GM19035 (cell line): Measurements from ENCODE around the gene CFAP68.
"Not testable (repeated sequence)": the region's sequence is repeated elsewhere in the genome, so short reads cannot be mapped to it uniquely, and the experiment has no call there.

Experiments used
- ATAC-seq: cut with Tn5 transposase; IDR thresholded peaks from one replicate; pipeline ENCODE4 v1.9.1; 2021; ENCODE audit not compliant: unreplicated experiment

Gene CFAP68

GRCh38 chr11:111870522-111870885 lies 8.8 kb upstream of the CFAP68 start:
- peak; percentile 3 for ATAC-seq

DNA sequence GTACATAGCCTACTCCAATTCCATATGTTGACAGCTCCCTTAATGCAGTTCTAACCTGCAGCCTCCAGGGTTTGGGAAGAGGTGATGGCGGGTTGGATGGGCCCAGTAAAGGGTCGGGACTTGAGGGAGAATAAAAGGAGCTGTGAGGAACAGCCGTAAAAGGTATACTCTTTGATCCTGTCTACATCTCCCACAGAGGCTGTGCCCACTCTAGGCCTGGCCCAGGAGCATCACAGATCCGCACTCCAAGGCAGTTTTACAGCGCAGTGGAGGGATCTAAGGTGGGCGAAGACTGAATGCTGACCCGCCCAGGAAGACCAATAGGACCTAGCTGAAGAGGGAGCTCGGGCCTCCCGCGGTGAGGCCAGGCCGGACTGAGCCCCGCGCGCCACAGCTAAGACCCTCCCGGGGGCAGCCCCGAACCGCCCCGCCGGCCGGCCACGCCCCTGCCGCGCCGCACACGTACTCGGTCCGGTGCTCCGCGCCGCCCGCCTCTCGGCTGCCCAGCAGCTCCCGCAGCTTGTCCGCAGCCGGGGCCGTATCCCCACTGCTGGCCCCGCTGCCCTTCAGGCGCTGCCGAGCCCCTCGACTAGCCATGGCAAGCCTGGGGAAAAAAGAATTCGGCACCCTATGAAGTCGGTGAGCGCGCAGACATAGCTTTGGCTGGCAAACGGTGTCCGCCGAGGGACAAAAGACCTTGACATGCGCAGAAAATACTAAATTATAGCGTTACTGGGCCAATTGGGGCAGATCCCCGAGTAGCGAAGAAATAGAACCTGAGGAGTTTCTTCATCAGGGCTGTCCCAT lies 8.3 kb upstream of the CFAP68 start, which contains the start of gene ALG9:
ALG9 (minus strand) TSS at position 696 of the 807 bp plus-strand sequence; CDS start at position 597, 99 bp downstream.
- ATAC-seq = peak; percentile 91

GRCh38 chr11:111871693-111872161 lies 7.6 kb upstream of the CFAP68 start:
- no peak for ATAC-seq

DNA sequence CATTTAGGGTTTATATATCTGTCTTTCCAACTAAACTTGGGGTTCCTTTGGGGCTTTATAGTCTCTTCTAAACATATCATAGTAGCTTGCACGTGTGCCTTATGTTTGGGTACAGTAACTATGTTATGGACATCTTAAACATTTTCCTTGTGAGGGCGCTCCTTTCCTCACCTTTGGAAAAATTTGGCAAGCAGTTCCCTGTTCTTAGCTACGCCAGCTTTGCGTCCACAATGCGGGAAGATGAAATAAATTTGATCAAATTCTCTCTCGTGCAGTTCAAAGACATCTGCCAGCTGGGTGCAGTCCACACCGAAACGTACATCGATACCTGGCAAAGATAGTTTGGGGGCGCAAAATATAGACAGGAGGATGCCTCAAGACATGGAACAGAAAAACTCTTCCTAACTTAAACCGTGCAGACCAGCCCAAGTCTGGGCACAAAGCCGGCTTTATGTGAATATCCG lies 924 bp upstream of the CFAP68 start:
- ATAC-seq = peak; percentile 13

- ATAC-seq = no peak
Observed at GRCh38 chr11:111879637-111879960, 258 bp downstream of the CFAP68 start.

GRCh38 chr11:111882202-111882601 lies 2.9 kb downstream of the CFAP68 start:
- ATAC-seq = no peak

GRCh38 chr11:111885053-111885452 lies 5.7 kb downstream of the CFAP68 start:
- ATAC-seq = not testable (repeated sequence)

DNA sequence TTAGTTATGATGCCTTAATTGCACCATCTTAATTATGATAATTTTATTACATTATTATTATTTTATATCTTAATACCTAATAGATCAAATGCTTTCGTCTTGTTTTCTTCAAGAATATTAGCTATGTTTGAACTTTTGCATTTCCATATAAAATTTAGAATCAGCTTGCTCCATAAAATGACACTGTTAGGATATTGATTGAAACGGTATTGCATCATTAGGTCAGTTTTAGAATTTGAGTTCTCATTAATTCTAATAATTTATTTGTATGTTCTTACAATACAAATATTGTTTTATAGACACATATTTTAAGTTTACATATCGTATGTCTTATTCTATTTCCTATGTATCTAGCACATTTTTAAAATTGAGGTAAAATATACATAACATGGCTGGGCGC lies 6.7 kb downstream of the CFAP68 start:
- ATAC-seq = no peak

DNA sequence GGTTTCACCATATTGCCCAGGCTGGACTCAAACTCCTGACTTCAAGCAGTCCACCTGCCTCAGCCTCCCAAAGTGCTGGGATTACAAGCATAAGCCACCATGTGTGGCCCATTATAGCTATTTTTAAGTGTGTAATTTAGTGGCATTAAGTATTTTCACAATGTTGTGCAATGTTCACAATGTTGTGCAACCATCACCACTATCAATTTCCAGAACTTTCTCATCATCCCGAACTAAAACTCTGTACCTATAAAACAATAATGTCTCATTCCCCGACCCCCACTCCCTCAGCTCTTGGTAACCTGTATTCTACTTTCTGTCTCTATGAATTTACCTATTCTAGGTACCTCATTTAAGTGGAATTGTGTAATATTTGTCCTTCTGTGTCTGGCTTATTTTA lies 7.5 kb downstream of the CFAP68 start:
- no peak for ATAC-seq

DNA sequence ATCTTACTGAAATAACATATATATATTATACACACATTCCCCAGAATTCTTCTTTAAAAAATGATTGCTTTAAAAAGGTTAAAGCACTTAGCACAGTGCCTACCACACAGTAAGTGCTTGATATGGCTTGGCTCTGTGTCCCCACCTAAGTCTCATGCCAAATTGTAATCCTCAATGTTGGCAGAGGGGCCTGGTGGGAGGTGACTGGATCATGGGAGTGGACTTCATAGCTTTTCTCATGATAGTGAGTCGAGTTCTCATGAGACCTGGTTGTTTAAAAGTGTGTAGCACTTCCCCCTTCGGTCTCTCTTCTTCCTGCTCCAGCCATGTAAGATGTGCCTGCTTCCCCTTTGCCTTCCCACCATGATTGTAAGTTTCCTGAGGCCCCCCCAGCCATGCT lies 26.1 kb downstream of the CFAP68 start:
- no peak for ATAC-seq

DNA sequence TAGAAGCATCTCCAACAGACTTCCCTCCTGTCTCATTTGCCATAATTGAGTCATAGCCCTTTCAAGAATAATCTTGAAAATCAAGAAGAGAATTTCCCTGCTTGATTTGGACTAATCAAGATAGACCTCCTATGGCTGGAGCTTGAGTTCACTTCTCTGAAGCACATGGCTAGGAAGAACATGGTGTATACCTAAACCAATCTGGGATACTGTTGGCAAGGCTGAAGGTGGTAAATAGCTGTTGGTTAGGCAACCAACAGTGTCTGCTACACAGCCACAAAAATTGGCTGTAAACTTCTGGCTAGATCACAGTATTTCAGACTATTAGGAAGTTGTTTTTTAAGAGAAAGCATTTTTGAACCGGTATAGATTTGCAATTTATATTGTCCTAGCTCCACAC lies 27.3 kb downstream of the CFAP68 start:
- ATAC-seq = no peak

GRCh38 chr11:111908639-111909305 lies 29.4 kb downstream of the CFAP68 start:
- ATAC-seq = no peak

DNA sequence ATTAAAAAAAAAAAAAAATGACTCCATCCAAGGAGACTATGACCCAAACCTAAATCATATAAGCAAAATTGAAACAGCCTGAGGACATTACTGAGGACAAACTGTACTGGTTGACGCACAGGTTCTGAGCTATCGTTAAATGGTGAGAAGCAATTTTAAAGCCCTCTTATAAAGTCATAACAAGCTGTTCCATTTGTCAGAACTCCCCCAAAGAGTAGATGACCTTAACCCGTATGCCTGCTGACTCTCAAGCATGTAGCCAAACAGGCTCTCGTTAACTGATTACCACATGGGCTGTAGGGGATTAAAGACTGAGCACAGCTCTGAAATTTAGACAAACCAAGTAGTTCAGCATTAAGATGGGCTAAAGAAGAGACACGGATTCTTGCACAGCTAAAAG lies 30.0 kb downstream of the CFAP68 start:
- no peak for ATAC-seq

GRCh38 chr11:111910676-111911562 lies 31.6 kb downstream of the CFAP68 start:
- no peak for ATAC-seq

GRCh38 chr11:111911563-111912401 lies 32.4 kb downstream of the CFAP68 start, which contains the start of gene CRYAB:
CRYAB (minus strand) TSS chr11:111911770; CDS start chr11:111911724, 46 bp downstream.
- ATAC-seq = no peak

DNA sequence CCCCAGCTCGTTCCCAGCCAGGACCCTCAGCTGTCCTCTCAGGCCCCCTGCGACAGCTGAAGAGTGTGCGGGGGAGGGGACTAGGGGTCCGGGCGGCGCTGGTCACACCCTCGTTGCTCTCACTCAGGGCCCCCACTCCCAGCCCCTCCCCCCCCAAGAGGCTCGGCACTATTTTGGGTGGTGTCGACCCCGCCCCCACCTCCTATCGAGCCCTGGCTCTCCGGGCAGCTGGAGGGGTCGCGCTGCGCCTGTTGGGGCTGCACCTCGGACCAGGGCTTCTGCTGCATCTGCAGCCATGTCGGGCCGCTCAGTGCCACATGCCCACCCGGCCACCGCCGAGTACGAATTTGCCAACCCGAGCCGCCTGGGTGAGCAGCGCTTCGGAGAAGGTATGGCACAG lies 33.2 kb downstream of the CFAP68 start, which contains the start of gene HSPB2:
HSPB2 (plus strand) TSS at position 200 of the 400 bp plus-strand sequence; CDS start at position 296, 96 bp downstream.
- ATAC-seq = no peak

DNA sequence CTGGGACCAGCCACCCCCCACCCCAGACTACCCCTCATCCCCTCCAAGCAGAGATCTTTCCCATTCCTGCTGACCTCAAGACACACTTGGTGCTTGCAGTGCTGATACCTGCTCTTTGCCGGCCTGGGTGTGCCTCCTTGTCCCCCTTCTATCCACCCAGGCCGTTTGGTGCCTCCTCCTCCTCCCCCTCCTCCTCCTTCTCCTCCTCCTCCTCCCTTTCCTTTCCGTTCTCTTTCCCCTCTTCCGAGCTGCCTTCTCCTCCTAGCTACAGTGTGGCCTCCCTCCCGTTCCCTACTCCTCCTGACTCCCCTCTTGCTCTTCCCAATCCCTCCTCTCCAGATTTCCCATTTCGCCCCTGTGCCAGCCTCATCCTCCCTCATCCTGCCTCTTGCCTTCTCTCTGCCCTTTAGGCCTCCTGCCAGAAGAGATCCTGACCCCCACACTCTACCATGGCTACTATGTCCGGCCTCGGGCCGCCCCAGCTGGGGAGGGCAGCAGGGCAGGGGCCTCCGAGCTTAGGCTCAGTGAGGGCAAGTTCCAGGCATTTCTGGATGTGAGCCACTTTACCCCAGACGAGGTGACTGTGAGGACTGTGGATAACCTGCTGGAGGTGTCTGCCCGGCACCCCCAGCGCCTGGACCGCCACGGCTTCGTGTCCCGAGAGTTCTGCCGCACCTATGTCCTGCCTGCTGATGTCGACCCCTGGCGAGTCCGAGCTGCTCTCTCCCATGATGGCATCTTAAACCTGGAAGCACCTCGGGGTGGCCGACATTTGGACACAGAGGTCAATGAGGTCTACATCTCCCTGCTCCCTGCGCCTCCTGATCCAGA lies 33.9 kb downstream of the CFAP68 start:
- ATAC-seq = no peak

GRCh38 chr11:111913997-111914396 lies 34.7 kb downstream of the CFAP68 start:
- no peak for ATAC-seq

DNA sequence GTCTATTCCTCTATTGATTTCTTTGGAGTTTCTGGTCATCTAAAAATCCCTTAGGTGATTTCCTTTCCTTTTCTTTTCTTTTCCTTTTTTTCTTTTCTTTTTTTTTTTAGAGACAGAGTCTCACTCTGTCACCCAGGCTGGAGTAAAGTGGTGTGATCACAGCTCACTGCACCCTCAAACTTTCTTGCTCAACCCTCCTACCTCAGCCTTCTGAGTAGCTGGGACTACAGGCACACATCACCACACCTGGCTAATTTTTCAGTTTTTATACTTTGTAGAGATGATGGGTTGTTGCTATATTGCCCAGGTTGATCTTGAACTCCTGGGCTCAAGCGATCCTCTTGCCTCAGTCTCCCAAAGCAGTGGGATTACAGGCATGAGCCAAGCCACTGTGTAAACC lies 37.4 kb downstream of the CFAP68 start:
- no peak for ATAC-seq
